H1 (cell line): ENCODE measurements around the gene UBE2E3. TPM values are rescaled to one million over a fixed set of nuclear protein-coding genes. Genes with fewer than 3 reads are reported as not detected.

Source experiments
- CTCF ChIA-PET: fragments of 300-600 bp; sonication (Branson Sonifier 250); formaldehyde crosslinking; loops from one replicate; lab custom pipeline; 2021; ENCODE audit not compliant: partially characterized antibody; lab: Charles Lee
- POLR2A ChIA-PET: fragments of 300-600 bp; sonication (Branson Sonifier 250); formaldehyde crosslinking; loops from one replicate; lab custom pipeline; 2021; ENCODE audit warnings: inconsistent platforms; ENCODE audit not compliant: partially characterized antibody; lab: Charles Lee
- DNase-seq, 2 experiments: peaks; one replicate each; pipeline versions ENCODE4 v3.0.0 to v3.0.0-alpha.2; 2010 to 2022; ENCODE audit warnings: low spot score in 2 of 2, low read depth in 1 of 2, mixed read lengths in 1 of 2
- FAIRE-seq: peaks from 2 replicates; lab custom pipeline; 2011; peaks lifted over from hg19 to GRCh38; lab: Jason Lieb, UNC
- H2AFZ ChIP-seq: 2 replicates; pipeline ENCODE4 v1.8.1; 2012; ENCODE audit warnings: low read length, inconsistent platforms
- H2AK5ac ChIP-seq: 2 replicates; pipeline ENCODE4 v1.6.1; 2013; ENCODE audit warnings: low read depth, low read length
- H2BK120ac ChIP-seq: replicated peaks from 2 replicates; pipeline ENCODE3; 2013; ENCODE audit warnings: low read depth, low read length, inconsistent platforms
- H2BK12ac ChIP-seq: 2 replicates; pipeline ENCODE4 v1.6.1; 2013; ENCODE audit warnings: low read depth, low read length
- H2BK15ac ChIP-seq: 2 replicates; pipeline ENCODE4 v1.6.1; 2013; ENCODE audit warnings: low read length
- H2BK20ac ChIP-seq: 2 replicates; pipeline ENCODE4 v1.6.1; 2013; ENCODE audit warnings: low read length
- H2BK5ac ChIP-seq: 2 replicates; pipeline ENCODE4 v1.6.1; 2013; ENCODE audit warnings: low read depth, low read length
- H3K14ac ChIP-seq: 2 replicates; pipeline ENCODE4 v1.6.1; 2013; ENCODE audit warnings: inconsistent platforms; ENCODE audit not compliant: insufficient read length
- H3K18ac ChIP-seq: 2 replicates; pipeline ENCODE4 v1.6.1; 2013; ENCODE audit warnings: low read length; ENCODE audit errors: extremely low read depth
- H3K23ac ChIP-seq: 2 replicates; pipeline ENCODE4 v1.6.1; 2013; ENCODE audit warnings: inconsistent platforms; ENCODE audit not compliant: insufficient read length
- H3K23me2 ChIP-seq: 2 replicates; pipeline ENCODE4 v1.6.1; 2013; ENCODE audit warnings: low read depth, low read length
- H3K27ac ChIP-seq: 2 replicates; pipeline ENCODE4 v1.6.1; 2011; ENCODE audit warnings: low read depth, low read length, inconsistent platforms
- H3K27me3 ChIP-seq, 4 experiments: replicated peaks in 1 of 4; 1 replicate in 1 of 4; 2 replicates in 3 of 4; pipeline versions ENCODE4 v1.6.1 to v1.8.1; 2011 to 2013; ENCODE audit warnings: low read length in 3 of 4, mild to moderate bottlenecking in 3 of 4, inconsistent platforms in 2 of 4, mixed read lengths in 2 of 4, moderate library complexity in 1 of 4; ENCODE audit not compliant: control insufficient read depth in 3 of 4, insufficient read depth in 3 of 4; ENCODE audit errors: extremely low read depth in 1 of 4
- H3K36me3 ChIP-seq, 4 experiments: 2 replicates each; pipeline versions ENCODE4 v1.6.1 to v1.8.1; 2011 to 2013; ENCODE audit warnings: mild to moderate bottlenecking in 4 of 4, low read length in 3 of 4, moderate library complexity in 2 of 4, control low read depth in 1 of 4, inconsistent platforms in 1 of 4; ENCODE audit not compliant: insufficient read depth in 4 of 4, control insufficient read depth in 2 of 4
- H3K4ac ChIP-seq: replicated peaks from 2 replicates; pipeline ENCODE3; 2013; ENCODE audit warnings: low read length, low read depth, mixed read lengths, inconsistent platforms; ENCODE audit not compliant: insufficient read length
- H3K4me1 ChIP-seq, 4 experiments: replicated peaks in 1 of 4; 1 replicate in 1 of 4; 2 replicates in 3 of 4; pipeline versions ENCODE4 v1.6.1 to v1.8.1; 2011 to 2013; ENCODE audit warnings: low read length in 3 of 4, inconsistent platforms in 2 of 4, mixed read lengths in 1 of 4; ENCODE audit not compliant: insufficient read depth in 4 of 4, control insufficient read depth in 3 of 4
- H3K4me2 ChIP-seq, 2 experiments: 2 replicates each; pipeline versions ENCODE4 v1.6.1 to v1.8.1; 2011 to 2013; ENCODE audit warnings: low read depth in 2 of 2, low read length in 2 of 2, control low read depth in 1 of 2, inconsistent platforms in 1 of 2, mild to moderate bottlenecking in 1 of 2; ENCODE audit not compliant: insufficient read depth in 1 of 2
- H3K4me3 ChIP-seq, 4 experiments: fragments of 200-600, 300-600 bp in 1 of 4; sonication (generic), shearing (Covaris generic), sonication (Bioruptor Twin) in 1 of 4; 2 replicates each; pipeline versions ENCODE4 v1.5.1 to v1.8.1; 2011 to 2016; ENCODE audit warnings: low read length in 4 of 4, low read depth in 3 of 4, control low read depth in 2 of 4, inconsistent platforms in 2 of 4, mild to moderate bottlenecking in 2 of 4, mixed read lengths in 1 of 4, moderate library complexity in 1 of 4; ENCODE audit not compliant: insufficient read depth in 2 of 4; ENCODE audit errors: extremely low read depth in 1 of 4
- H3K56ac ChIP-seq: replicated peaks from 2 replicates; pipeline ENCODE3; 2013; ENCODE audit warnings: low read depth, mild to moderate bottlenecking, mixed read lengths, low read length, inconsistent platforms; ENCODE audit not compliant: insufficient read length
- H3K79me1 ChIP-seq: 2 replicates; pipeline ENCODE4 v1.6.1; 2013; ENCODE audit warnings: low read depth, low read length, control low read depth
- H3K79me2 ChIP-seq, 2 experiments: 2 replicates each; pipeline versions ENCODE4 v1.6.1 to v1.8.1; 2012 to 2013; ENCODE audit warnings: low read length in 2 of 2, mild to moderate bottlenecking in 2 of 2, inconsistent platforms in 1 of 2; ENCODE audit not compliant: insufficient read depth in 2 of 2, control insufficient read depth in 1 of 2
- H3K9ac ChIP-seq, 4 experiments: replicated peaks in 1 of 4; 1 replicate in 1 of 4; 2 replicates in 3 of 4; pipeline versions ENCODE4 v1.6.1 to v1.8.1; 2011 to 2013; ENCODE audit warnings: low read depth in 3 of 4, low read length in 3 of 4, control low read depth in 2 of 4, mild to moderate bottlenecking in 2 of 4, moderate library complexity in 2 of 4, inconsistent platforms in 1 of 4; ENCODE audit errors: extremely low read depth in 1 of 4
- H3K9me3 ChIP-seq, 2 experiments: 2 replicates each; pipeline versions ENCODE4 v1.6.1 to v1.8.1; 2012 to 2013; ENCODE audit warnings: mild to moderate bottlenecking in 2 of 2, moderate library complexity in 2 of 2, control low read depth in 1 of 2, inconsistent platforms in 1 of 2, low read depth in 1 of 2, low read length in 1 of 2, mixed read lengths in 1 of 2; ENCODE audit not compliant: insufficient read depth in 2 of 2
- H4K20me1 ChIP-seq, 2 experiments: replicated peaks in 1 of 2; 2 replicates each; pipeline versions ENCODE3 to v1.8.1; 2011 to 2013; ENCODE audit warnings: inconsistent platforms in 2 of 2, low read length in 2 of 2, mild to moderate bottlenecking in 1 of 2; ENCODE audit not compliant: insufficient read depth in 2 of 2, control insufficient read depth in 1 of 2
- H4K5ac ChIP-seq: 2 replicates; pipeline ENCODE4 v1.6.1; 2013; ENCODE audit warnings: low read length, low read depth, mixed read lengths, inconsistent platforms; ENCODE audit not compliant: insufficient read length
- H4K8ac ChIP-seq: 2 replicates; pipeline ENCODE4 v1.8.0; 2013; ENCODE audit warnings: mild to moderate bottlenecking, moderate library complexity, low read length, inconsistent platforms; ENCODE audit not compliant: insufficient read depth; ENCODE audit errors: extremely low read depth
- H4K91ac ChIP-seq: replicated peaks from 2 replicates; pipeline ENCODE3; 2013; ENCODE audit warnings: low read length, mixed read lengths, inconsistent platforms; ENCODE audit not compliant: insufficient read length
- CHD1 ChIP-seq: IDR thresholded peaks from 2 replicates; pipeline ENCODE4 v1.6.1; 2012; ENCODE audit warnings: low read depth, low read length, improper control_type of control experiment
- CREB1 ChIP-seq: IDR thresholded peaks from 2 replicates; pipeline ENCODE4 v1.6.1; 2012; ENCODE audit warnings: inconsistent platforms
- CTBP2 ChIP-seq: IDR thresholded peaks from 2 replicates; pipeline ENCODE4 v1.7.0; 2011; ENCODE audit warnings: borderline replicate concordance, mild to moderate bottlenecking, moderate library complexity, mixed read lengths, low read length; ENCODE audit not compliant: insufficient read depth, insufficient read length
- EGR1 ChIP-seq: IDR thresholded peaks from 2 replicates; pipeline ENCODE4 v1.6.1; 2011; ENCODE audit warnings: low read depth, low read length, borderline replicate concordance
- EP300 ChIP-seq, 2 experiments: IDR thresholded peaks; 1 replicate in 1 of 2; 2 replicates in 1 of 2; pipeline ENCODE4 v1.6.1; 2011 to 2012; ENCODE audit warnings: low read depth in 2 of 2, low read length in 2 of 2, mild to moderate bottlenecking in 2 of 2, borderline replicate concordance in 1 of 2, inconsistent platforms in 1 of 2, moderate library complexity in 1 of 2
- EZH2 ChIP-seq: fragments of 200-600 bp; sonication (generic); IDR thresholded peaks from 2 replicates; pipeline ENCODE4 v1.7.1; 2012; ENCODE audit warnings: low read depth, mild to moderate bottlenecking, moderate library complexity, low read length, inconsistent platforms; ENCODE audit not compliant: severe bottlenecking
- FOSL1 ChIP-seq: IDR thresholded peaks from 2 replicates; pipeline ENCODE4 v1.6.1; 2011; ENCODE audit warnings: mild to moderate bottlenecking, low read depth, low read length, moderate library complexity; ENCODE audit not compliant: insufficient read depth
- KDM1A ChIP-seq: fragments of 200-600, 300-600 bp; sonication (generic); IDR thresholded peaks from 2 replicates; pipeline ENCODE4 v1.7.1; 2016; ENCODE audit warnings: mild to moderate bottlenecking, low read length, borderline replicate concordance
- MAFK ChIP-seq: IDR thresholded peaks from 2 replicates; pipeline ENCODE4 v1.6.1; 2012; ENCODE audit warnings: low read depth, mild to moderate bottlenecking, improper control_type of control experiment, low read length
- NRF1 ChIP-seq: IDR thresholded peaks from 2 replicates; pipeline ENCODE4 v1.6.1; 2011; ENCODE audit warnings: mild to moderate bottlenecking, low read depth, low read length, improper control_type of control experiment
- POLR2AphosphoS5 ChIP-seq: IDR thresholded peaks from 2 replicates; pipeline ENCODE4 v1.6.1; 2011; ENCODE audit warnings: low read depth, low read length
- RAD21 ChIP-seq, 2 experiments: IDR thresholded peaks in 1 of 2; conservative IDR thresholded peaks in 1 of 2; 2 replicates each; pipeline ENCODE4 v1.6.1; 2011; ENCODE audit warnings: low read depth in 2 of 2, low read length in 2 of 2, improper control_type of control experiment in 1 of 2, inconsistent platforms in 1 of 2, mild to moderate bottlenecking in 1 of 2, moderate library complexity in 1 of 2
- SUZ12 ChIP-seq: fragments of 200-600 bp; sonication (generic); IDR thresholded peaks from 2 replicates; pipeline ENCODE4 v1.6.1; 2012; ENCODE audit warnings: mild to moderate bottlenecking, inconsistent platforms, low read length, moderate library complexity, mixed read lengths
- YY1 ChIP-seq: IDR thresholded peaks from 2 replicates; pipeline ENCODE4 v1.6.1; 2011; ENCODE audit warnings: low read depth, mild to moderate bottlenecking, low read length
- ZNF274 ChIP-seq: IDR thresholded peaks from 2 replicates; pipeline ENCODE4 v1.7.0; 2012; ENCODE audit warnings: low read length, borderline replicate concordance; ENCODE audit errors: extremely low read depth
- WGBS, 2 experiments: shearing (Covaris generic) in 1 of 2; methylation state at CpG; one replicate each; pipeline versions ENCODE4 v1.1.6 to v1.1.7; 2013 to 2015; ENCODE audit warnings: low lambda C conversion rate in 2 of 2, mixed read lengths in 2 of 2, inconsistent platforms in 1 of 2, low coverage in 1 of 2, missing lambda C conversion rate in 1 of 2; ENCODE audit not compliant: insufficient replicate concordance in 2 of 2, insufficient coverage in 1 of 2, insufficient read length in 1 of 2; ENCODE audit errors: extremely low coverage in 1 of 2, missing lambda C conversion rate in 1 of 2; 5-methylcytosine and 5-hydroxymethylcytosine counted together
- polyA plus RNA-seq, 7 experiments: library from polyadenylated mRNA; depleted of rRNA in 3 of 7; stranded (reverse) in 5 of 7; unstranded in 2 of 7; fragments of >200 nt in 5 of 7; fragments of 200-250 nt in 2 of 7; gene quantifications; 1 replicate in 5 of 7; 2 replicates in 1 of 7; 4 replicates in 1 of 7; pipeline versions ENCODE4 v1.2.1 to v1.2.3, GENCODE V29; 2011 to 2013; ENCODE audit warnings: missing spikeins in 2 of 7, mixed read lengths in 2 of 7
- total RNA-seq: library from RNA; stranded (reverse); fragmentation: NEBNext Ultra II Directional; extraction: Animal tissue kit (Norgen Biotek cat#: 25700); gene quantifications from 2 replicates; pipeline ENCODE4 v1.2.1, GENCODE V29; 2021

Gene UBE2E3
- total and polyA plus RNA-seq, 2 of the 8 experiments (the other 6 are each of a cell fraction or from before 2014, with no cell fraction given): 106 to 132 TPM

- FAIRE-seq (no peak), DNase-seq (no peak)
- WGBS, 2 experiments: 93% methylated on average over 2 of the region's 2 CpGs; no CpG with 5 or more reads in 1 of the 2 experiments
- Histone ChIP-seq H3K79me2 (no peaks in the 10 kb centered on the region; a peak in 2 of 4 replicates), H4K20me1 (no peaks in the 10 kb centered on the region), H3K4me2 (no peak overlapping the region), H4K91ac (no peak overlapping the region), H3K27me3 (no peaks in the 10 kb centered on the region), H3K14ac (no peak overlapping the region), H3K18ac (no peak overlapping the region), H2AK5ac (no peak overlapping the region), H2AFZ (no peak overlapping the region), H4K5ac (no peak overlapping the region), H3K23ac (no peak overlapping the region), H3K9ac (no peak overlapping the region), H3K9me3 (no peaks in the 10 kb centered on the region), H3K4me1 (no peaks in the 10 kb centered on the region), H3K79me1 (no peaks in the 10 kb centered on the region), H4K8ac (no peak overlapping the region), H2BK5ac (no peak overlapping the region), H3K56ac (no peak overlapping the region), H3K4me3 (no peak overlapping the region), H2BK15ac (no peak overlapping the region), H2BK120ac (no peak overlapping the region), H2BK12ac (no peak overlapping the region), H3K4ac (no peak overlapping the region), H3K23me2 (no peaks in the 10 kb centered on the region), H3K36me3 (no peaks in the 10 kb centered on the region), H3K27ac (no peak overlapping the region), H2BK20ac (no peak overlapping the region)
- CTCF ChIA-PET: no interaction called here
- POLR2A ChIA-PET: no interaction called here
- TF ChIP-seq KDM1A: no peak
- no peak for TF ChIP-seq CHD1
- no peak for TF ChIP-seq POLR2AphosphoS5
- no peak for TF ChIP-seq EZH2
- no peak for TF ChIP-seq EGR1
- no peak for TF ChIP-seq RAD21 (IDR thresholded peaks at IDR 0.05 in 1 of 2, conservative IDR thresholded peaks at IDR 0.05 in 1 of 2; ENCODE audit: low read depth in 2 of 2, low read length in 2 of 2)
- no peak for TF ChIP-seq EP300 (IDR thresholded peaks at IDR 0.05; ENCODE audit: borderline replicate concordance in 1 of 2, low read depth in 2 of 2, low read length in 2 of 2)
- TF ChIP-seq YY1: no peak
- no peak for TF ChIP-seq FOSL1
- no peak for TF ChIP-seq NRF1
- TF ChIP-seq SUZ12: no peak
- TF ChIP-seq ZNF274: no peak
- TF ChIP-seq MAFK: no peak
- no peak for TF ChIP-seq CTBP2
- TF ChIP-seq CREB1: no peak
Measured at GRCh38 chr2:181074457-181074856, 94.1 kb downstream of the UBE2E3 start.
